Measurements from ENCODE around the gene ZNF587B.
"Not testable (repeated sequence)": the region's sequence is repeated elsewhere in the genome, so short reads cannot be mapped to it uniquely, and the experiment has no call there.

ZNF587B gene

DNA sequence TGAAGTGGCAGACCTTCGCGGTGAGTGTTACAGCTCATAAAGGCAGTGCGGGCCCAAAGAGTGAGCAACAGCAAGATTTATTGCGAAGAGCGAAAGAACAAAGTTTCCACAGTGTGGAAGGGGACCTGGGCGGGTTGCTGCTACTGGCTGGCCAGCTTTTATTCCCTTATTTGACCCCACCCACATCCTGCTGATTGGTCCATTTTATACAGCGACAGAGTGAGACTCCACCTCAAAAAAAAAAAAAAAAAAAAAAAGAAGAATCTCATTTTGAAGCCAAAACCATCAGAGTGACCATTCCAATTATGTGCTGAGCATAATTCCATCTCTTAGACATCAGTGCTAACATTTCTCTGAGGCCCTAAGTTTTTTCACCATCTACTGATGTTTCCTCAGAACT, 13.4 kb upstream of the ZNF587B start:
- in situ Hi-C loops (cut with MboI; ENCODE audit: low pct_unique_long_range_greater_than_20kb, low sequenced_read_pairs): no loop called here
- DNase-seq: no peak

DNA sequence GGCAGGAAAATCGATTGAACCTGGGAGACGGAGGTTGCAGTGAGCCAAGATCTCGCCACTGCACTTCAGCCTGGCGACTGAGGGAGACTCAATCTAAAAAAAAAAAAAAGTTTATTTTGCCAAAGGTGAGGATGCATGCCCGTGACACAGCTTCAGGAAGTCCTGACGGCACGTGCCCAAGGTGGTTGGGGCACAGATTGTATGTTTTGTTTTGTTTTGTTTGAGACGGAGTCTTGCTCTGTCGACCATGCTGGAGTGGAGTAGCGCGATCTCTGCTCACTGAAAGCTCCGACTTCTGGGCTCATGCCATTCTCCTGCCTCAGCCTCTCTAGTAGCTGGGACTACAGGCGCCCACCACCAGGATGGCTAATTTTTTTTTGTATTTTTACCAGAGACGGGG, 12.1 kb upstream of the ZNF587B start:
- in situ Hi-C loops (cut with MboI; ENCODE audit: low pct_unique_long_range_greater_than_20kb, low sequenced_read_pairs): no loop called here
- DNase-seq: no peak

DNA sequence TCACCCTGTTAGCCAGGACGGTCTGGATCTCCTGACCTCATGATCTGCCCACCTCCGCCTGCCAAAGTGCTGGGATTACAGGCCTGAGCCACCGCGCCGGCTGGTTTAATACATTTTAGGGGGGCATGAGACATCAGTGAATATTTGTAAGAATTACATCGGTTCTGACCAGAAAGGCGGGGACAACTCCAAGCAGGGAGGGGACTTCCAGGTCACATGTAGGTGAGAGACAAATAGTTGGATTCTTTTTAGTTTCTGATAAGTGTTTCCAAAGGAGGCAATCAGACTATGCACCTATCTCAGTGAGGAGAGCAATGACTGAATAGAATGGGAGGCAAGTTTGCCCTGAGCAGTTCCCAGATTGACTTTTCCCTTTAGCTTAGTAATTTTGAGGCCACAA, 11.7 kb upstream of the ZNF587B start:
- in situ Hi-C loops (cut with MboI; ENCODE audit: low pct_unique_long_range_greater_than_20kb, low sequenced_read_pairs): no loop called here
- no peak for DNase-seq

DNA sequence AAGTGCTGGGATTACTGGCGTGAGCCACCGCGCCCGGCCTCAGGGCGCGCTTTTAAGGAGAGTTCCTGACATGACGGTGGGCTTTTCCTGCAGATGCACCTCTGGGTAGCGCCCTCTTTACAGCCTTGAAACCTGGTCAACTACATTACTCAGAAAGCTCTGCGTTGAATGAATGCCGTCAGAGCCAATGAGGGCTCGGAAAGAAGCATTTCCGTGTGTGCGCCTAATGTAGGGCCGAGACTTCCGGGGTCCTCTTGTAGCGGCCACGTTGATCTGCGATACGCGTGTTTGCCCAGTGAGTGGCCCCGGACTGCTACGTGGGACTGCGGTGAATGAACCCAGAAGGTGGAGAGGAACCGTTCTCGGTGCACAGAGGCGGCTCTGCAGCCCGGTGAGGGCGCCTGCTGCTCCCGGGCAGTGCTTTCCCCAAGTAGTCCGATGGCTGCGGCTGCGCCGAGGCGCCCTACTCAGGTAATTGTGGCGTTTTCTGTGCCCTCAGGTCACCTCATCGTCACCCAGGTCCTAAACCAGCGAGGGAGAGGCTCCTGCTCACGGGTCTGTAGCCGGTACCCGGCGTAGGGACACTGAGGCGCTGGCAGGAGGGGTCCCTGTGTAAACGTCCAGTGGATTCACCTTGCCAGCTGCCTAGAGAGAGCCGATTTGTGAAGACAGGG, 10.5 kb upstream of the ZNF587B start:
- DNase-seq: peak; percentile 91
- in situ Hi-C loops (cut with MboI; ENCODE audit: low pct_unique_long_range_greater_than_20kb, low sequenced_read_pairs): no loop called here

DNA sequence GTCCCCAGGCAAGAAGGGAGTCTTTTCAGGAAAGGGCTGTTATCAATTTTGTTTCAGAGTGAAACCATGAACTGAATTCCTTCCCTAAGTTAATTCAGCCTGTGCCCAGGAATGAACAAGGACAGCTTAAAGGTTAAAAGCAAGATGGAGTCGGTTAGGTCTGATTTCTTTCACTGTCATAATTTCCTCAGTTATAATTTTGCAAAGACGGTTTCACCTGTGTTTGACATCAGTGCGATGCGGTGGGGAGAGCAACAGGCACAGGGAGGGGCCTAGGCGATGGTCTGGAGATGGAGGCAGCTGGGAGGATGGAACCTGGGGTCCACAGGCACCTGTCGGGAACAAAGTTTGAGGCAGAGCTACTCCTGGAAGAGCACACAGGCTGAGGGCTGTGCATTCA, 9.5 kb upstream of the ZNF587B start:
- in situ Hi-C loops (cut with MboI; ENCODE audit: low pct_unique_long_range_greater_than_20kb, low sequenced_read_pairs): no loop called here
- DNase-seq: no peak

DNA sequence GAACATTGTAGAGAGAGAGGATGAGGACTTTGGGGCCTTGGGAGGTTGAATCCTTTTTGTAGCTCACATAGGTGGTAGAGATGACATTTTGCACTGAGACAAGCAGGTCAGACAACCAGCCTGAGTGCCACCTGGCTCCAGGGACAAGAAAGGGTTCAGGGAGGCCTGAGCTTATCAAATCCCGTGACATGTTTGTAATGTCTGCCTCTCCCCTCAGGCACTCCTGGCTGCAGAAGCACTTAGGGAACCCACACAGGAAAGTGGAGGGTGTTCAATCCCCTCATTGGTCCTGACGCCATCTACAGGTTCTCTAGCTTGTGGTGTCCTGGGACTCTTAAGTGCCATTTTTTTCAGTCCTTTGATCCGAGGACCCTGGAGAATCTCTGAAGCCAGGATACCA, 9.0 kb upstream of the ZNF587B start:
- in situ Hi-C loops (cut with MboI; ENCODE audit: low pct_unique_long_range_greater_than_20kb, low sequenced_read_pairs); DNase-seq: not testable (repeated sequence)

DNA sequence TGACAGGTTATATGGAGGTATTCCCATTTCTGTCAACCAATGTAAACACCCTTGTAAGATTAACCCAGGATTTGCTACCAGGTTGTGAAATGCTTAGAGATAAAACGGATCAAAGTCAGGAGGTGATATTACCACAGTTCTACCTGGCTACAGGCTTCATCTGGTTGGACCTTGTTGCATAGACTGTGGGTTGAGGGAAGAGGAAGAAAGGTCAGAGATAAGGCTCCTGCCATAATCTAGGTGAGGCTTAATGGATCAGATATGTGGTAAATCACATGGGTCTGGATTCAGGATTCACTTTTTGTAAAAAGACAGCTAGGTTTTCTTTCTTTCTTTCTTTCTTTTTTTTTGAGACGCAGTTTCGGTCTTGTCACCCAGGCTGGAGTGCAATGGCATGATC, 8.6 kb upstream of the ZNF587B start:
- in situ Hi-C loops (cut with MboI; ENCODE audit: low pct_unique_long_range_greater_than_20kb, low sequenced_read_pairs); DNase-seq: not testable (repeated sequence)

DNA sequence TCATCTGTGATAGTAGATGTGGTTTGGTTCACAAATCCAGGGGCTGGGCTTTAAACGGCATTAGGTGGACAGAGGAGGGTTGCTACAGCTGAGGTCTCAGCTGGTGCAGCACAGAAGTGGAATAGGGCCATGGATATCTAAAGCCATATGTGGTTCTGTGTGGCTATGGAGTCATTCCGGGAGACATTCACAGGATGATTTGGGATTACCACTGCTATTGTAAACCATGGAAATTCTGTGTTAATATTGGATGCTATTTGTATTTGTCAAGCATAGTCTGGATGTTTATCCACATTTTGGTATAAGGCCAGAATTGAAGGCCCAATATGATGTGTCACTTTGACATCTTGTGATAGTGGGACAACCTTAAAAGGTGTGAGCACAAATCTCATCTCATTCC, 6.9 kb upstream of the ZNF587B start:
- DNase-seq; in situ Hi-C loops (cut with MboI; ENCODE audit: low pct_unique_long_range_greater_than_20kb, low sequenced_read_pairs): not testable (repeated sequence)

DNA sequence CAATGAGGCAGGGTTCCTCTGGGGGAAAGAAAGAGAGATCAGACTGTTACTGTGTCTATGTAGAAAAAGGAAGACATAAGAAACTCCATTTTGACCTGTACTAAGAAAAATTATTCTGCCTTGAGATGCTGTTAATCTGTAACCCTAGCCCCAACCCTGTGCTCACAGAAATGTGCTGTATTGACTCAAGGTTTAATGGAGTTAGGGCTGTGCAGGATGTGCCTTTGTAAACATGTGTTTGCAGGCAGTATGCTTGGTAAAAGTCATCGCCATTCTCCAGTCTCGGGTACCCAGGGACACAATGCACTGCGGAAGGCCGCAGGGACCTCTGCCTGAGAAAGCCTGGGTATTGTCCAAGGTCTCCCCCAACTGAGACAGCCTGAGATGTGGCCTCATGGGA, 6.5 kb upstream of the ZNF587B start:
- in situ Hi-C loops (cut with MboI; ENCODE audit: low pct_unique_long_range_greater_than_20kb, low sequenced_read_pairs); DNase-seq: not testable (repeated sequence)

DNA sequence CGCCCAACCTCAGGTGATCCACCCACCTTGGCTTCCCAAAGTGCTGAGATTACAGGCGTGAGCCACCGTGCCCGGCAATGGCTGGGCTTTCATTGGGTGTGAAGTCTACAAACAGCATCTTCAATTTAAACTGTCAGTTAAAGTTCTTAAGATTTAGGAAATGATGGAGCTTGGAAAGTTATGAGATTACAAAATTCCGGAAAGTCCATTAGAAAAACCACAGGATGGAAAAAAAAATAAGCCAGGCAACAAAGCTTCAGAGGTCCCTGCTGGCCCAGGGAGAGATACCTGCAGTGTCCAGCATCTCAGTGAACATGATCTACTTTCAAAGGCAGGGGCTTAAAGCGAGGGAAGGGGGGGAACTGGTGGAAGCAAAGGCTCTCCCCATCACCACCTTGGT, 4.6 kb upstream of the ZNF587B start:
- no peak for DNase-seq
- in situ Hi-C loops (cut with MboI; ENCODE audit: low pct_unique_long_range_greater_than_20kb, low sequenced_read_pairs): no loop called here

DNA sequence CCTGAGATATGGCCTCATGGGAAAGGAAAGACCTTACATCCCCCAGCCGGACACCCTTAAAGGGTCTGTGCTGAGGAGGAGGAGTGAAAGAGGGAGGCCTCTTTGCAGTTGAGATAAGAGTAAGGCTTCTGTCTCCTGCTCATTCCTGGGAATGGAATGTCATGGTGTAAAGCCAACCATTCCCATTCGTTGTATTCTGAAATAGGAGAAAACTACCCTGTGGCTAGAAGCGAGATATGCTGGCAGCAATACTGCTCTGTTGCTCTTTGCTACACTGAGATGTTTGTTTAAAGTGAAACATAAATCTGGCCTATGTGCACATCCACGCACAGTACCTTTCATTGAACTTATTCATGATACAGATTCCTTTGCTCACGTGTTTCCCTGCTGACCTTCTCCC, 783 bp upstream of the ZNF587B start:
- in situ Hi-C loops (cut with MboI; ENCODE audit: low pct_unique_long_range_greater_than_20kb, low sequenced_read_pairs): no loop called here

DNA sequence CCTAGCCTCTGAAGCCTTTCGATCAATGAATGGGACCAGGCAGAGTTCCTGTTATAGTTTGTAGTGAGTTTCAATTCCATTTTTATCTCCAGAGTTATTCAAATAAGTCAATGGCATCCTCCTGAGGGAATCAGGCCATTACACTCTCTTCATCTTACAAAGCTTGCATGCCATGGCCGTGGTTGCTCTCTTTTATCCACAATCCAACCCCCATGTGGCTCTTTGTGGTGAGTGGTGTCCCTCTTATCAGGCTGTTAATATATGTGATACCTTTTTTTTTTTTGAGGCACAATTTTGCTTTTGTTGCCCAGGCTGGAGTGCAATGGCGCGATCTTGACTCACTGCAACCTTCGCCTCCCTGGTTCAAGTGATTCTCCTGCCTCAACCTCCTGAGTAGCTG, 6.9 kb downstream of the ZNF587B start:
- in situ Hi-C loops (cut with MboI; ENCODE audit: low pct_unique_long_range_greater_than_20kb, low sequenced_read_pairs); DNase-seq: not testable (repeated sequence)

More for the DNA sequence above, 783 bp upstream of the ZNF587B start:
- DNase-seq: no peak

DNA sequence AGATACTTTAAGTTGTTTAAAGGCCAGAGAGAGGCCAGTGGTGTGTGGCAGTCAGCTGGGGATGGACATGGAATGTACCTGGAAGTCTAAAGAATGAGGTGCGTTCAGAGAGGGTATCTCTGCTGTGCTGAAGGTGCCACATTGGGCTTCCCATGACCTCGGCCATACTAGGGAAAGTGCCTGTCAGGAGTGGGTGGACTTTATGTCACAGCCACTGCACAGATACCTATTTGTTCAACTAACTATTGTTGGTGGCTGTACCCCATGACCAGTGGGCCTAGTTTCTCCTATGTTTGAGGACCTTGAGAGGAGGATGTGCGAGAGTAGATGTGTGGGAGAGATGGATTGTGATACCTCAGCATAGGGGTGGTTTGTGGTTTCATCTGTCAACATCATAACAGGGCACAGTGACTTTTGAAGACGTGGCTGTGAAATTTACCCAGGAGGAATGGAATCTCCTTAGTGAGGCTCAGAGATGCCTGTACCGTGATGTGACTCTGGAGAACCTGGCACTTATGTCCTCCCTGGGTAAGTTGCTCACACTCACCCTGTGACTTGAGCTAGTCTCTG, 8.6 kb downstream of the ZNF587B start:
- in situ Hi-C loops (cut with MboI; ENCODE audit: low pct_unique_long_range_greater_than_20kb, low sequenced_read_pairs): not testable (repeated sequence)

DNA sequence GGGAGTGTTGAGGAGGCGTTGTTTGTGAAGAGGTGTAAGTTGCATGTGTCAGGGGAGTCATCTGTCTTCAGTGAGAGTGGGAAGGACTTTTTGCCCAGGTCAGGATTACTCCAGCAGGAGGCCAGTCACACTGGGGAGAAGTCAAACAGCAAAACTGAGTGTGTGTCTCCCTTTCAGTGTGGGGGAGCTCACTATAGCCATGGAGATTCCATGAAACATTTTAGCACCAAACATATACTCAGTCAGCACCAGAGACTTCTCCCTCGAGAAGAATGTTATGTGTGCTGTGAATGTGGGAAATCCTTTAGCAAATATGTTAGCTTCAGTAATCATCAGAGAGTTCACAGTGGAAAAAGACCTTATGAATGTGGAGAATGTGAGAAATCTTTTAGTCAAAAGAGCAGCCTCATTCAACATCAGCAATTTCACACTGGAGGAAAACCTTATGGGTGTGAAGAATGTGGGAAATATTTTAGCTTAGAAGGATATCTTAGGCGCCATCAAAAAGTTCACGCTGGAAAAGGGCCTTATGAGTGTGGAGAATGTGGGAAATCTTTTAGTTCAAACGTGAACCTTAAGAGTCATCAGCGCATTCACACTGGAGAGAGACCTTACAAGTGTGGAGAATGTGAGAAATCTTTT, 11.1 kb downstream of the ZNF587B start:
- in situ Hi-C loops (cut with MboI; ENCODE audit: low pct_unique_long_range_greater_than_20kb, low sequenced_read_pairs): no loop called here
- DNase-seq: no peak

More for the DNA sequence above, 8.6 kb downstream of the ZNF587B start:
- not testable (repeated sequence) for DNase-seq

DNA sequence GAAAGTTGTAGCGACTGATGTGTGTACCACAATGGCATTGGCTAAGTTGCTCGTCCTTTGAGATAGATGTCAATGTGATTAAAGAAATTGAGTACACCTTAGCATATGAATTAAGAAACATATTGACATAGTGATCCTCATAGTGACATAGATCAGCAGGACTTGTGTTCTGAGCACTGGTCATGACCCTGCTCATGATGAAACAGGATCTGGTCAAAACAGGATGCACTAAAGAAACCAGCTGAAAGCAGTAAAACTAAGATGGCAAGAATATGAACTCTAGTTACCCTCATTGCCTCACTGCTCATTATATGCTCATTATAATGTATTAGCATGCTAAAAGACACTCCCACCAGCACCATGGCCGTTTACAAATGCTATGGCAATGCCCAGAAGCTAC, 17.1 kb downstream of the ZNF587B start:
- DNase-seq; in situ Hi-C loops (cut with MboI; ENCODE audit: low pct_unique_long_range_greater_than_20kb, low sequenced_read_pairs): not testable (repeated sequence)

DNA sequence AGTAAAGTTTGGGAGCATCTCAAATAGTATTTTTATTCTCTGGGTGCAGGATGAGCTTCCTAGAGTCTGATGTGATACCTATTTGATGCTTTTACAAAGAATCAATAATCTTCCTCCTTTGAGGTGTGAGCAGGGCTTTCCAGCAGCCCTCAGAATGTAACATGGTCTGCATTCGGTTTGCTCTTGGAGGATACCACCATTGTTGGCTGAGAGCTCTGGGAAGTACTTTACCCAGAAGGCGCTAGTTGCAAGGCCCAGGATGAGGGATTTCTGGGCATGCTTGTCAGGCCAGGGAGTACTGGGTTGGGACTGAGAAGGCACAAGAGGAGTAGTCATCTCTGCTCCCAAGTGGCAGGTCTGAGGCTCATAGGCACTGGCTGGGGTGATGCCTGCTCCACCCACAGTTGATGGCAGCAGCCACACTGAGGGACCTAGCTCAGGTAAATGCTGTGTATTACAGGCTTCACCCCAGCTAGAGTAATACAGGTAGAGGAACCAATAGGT, 19.1 kb downstream of the ZNF587B start:
- DNase-seq; in situ Hi-C loops (cut with MboI; ENCODE audit: low pct_unique_long_range_greater_than_20kb, low sequenced_read_pairs): not testable (repeated sequence)

DNA sequence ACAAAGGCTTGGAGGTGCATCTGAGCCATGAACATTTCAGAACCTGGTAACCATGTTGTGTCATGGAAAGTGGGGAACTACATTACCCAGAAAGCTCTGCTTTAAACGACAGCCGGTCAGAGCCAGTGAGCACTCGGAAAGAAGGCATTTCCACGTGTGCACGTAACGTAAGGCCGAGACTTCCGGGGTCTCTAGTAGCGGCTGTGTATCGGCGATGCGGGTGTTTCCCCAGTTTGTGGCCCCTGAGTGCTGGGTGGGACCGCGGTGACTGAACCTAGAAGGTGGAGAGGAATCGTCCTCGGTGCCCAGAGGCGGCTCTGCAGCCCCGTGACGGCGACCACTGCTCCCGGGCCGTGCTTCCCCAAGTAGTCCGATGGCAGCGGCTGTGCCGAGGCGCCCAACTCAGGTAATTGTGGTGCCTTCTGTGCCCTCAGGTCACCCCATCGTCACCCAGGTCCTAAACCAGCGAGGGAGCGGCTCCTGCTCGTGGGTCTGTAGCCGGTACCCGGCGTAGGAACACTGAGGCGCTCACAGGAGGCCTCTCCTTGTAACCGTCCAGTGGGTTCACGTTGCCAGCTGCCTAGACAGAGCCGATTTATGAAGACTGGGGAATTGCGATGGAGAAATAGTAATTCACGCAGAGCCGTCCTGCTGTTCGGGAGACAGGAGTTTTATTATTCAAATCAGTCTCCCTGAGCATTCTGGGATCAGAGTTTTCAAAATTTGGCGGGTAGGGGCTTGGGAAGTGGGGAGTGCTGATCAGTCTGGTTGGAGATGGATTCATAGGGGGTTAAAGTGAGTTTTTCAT, 19.8 kb downstream of the ZNF587B start, which contains the start of gene ZNF587:
Gene ZNF587 (plus strand): TSS at position 194 of the 808 bp plus-strand sequence. CDS start 180 bp downstream, at position 374.
- in situ Hi-C loops (cut with MboI; ENCODE audit: low pct_unique_long_range_greater_than_20kb, low sequenced_read_pairs): not testable (repeated sequence)
- peak; percentile 75 for DNase-seq

DNA sequence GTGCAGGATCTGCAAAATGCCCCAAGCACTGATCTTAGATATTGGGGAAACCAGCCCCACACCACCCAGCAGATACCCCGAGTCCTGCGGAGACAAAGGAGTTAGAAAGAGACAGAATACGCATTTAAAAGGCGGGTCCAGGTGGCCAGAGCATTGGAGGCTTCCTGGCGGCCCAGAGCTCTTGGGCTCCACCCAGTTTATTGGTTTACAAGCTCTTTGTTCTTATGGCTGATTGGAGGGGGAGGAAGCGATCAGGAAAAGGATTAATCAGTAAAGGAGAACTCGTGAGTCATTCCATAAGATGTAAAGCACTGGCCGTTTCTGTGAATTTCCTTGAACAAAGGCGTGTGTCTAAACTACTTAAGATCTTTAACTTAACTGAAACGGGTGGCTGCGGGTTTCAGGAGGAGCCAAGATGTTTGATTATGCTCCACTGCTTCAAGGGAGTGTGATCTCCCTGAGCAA, 20.5 kb downstream of the ZNF587B start:
- DNase-seq: peak; percentile 15
- in situ Hi-C loops (cut with MboI; ENCODE audit: low pct_unique_long_range_greater_than_20kb, low sequenced_read_pairs): no loop called here

All from KBM-7 (cell line).